Measurements from ENCODE around the gene KEAP1.

KEAP1 gene

GRCh38 chr19:10497371-10497770, 5.8 kb downstream of the KEAP1 start:
- Histone ChIP-seq H3K27ac (replicated peaks) (no peak overlapping the region), H3K4me3 (replicated peaks; ENCODE audit: insufficient read depth, low read length) (no peak overlapping the region), H3K27me3 (ENCODE audit: insufficient read depth, poor library complexity, severe bottlenecking) (no peaks in the 10 kb centered on the region)
- DNase-seq (ENCODE audit: low read depth in 1 of 2, low spot score in 1 of 2) = no peak
- TF ChIP-seq CTCF (IDR thresholded peaks at IDR 0.05; ENCODE audit: insufficient read depth, low read length) (no peak), POLR2AphosphoS5 (IDR thresholded peaks at IDR 0.05; ENCODE audit: low read depth) (no peak), SPI1 (IDR thresholded peaks at IDR 0.05; ENCODE audit: borderline replicate concordance, low read depth) (no peak), GABPA (IDR thresholded peaks at IDR 0.05; ENCODE audit: low read depth) (no peak), REST (IDR thresholded peaks at IDR 0.05; ENCODE audit: insufficient replicate concordance, low read depth) (no peak)

- TF ChIP-seq POLR2AphosphoS5 (IDR thresholded peaks at IDR 0.05; ENCODE audit: low read depth) (no peak), SPI1 (IDR thresholded peaks at IDR 0.05; ENCODE audit: borderline replicate concordance, low read depth) (no peak), CTCF (IDR thresholded peaks at IDR 0.05; ENCODE audit: insufficient read depth, low read length) (no peak), GABPA (IDR thresholded peaks at IDR 0.05; ENCODE audit: low read depth) (no peak), REST (IDR thresholded peaks at IDR 0.05; ENCODE audit: insufficient replicate concordance, low read depth) (no peak)
- no peaks in the 10 kb centered on the region for H3K27me3 ChIP-seq (ENCODE audit: insufficient read depth, poor library complexity, severe bottlenecking)
- H3K4me3 ChIP-seq (replicated peaks; ENCODE audit: insufficient read depth, low read length) = no peak overlapping the region
- no peak for DNase-seq (ENCODE audit: low read depth in 1 of 2, low spot score in 1 of 2)
- no peak overlapping the region for H3K27ac ChIP-seq (replicated peaks)
These were observed 11.6 kb downstream of the KEAP1 start for GRCh38 chr19:10491472-10492047.

- DNase-seq (ENCODE audit: low read depth in 1 of 2, low spot score in 1 of 2) = no peak
- H3K4me3 ChIP-seq (replicated peaks; ENCODE audit: insufficient read depth, low read length) = no peak overlapping the region
- no peak overlapping the region for H3K27ac ChIP-seq (replicated peaks)
- TF ChIP-seq REST (IDR thresholded peaks at IDR 0.05; ENCODE audit: insufficient replicate concordance, low read depth) (no peak), POLR2AphosphoS5 (IDR thresholded peaks at IDR 0.05; ENCODE audit: low read depth) (no peak), CTCF (IDR thresholded peaks at IDR 0.05; ENCODE audit: insufficient read depth, low read length) (no peak)
- no peaks in the 10 kb centered on the region for H3K27me3 ChIP-seq (ENCODE audit: insufficient read depth, poor library complexity, severe bottlenecking)
These were observed 16.6 kb downstream of the KEAP1 start for GRCh38 chr19:10486551-10486950.

Data from HL-60 (cell line).